ENCODE measurements around the gene REELD1. TPM values are rescaled to one million over a fixed set of nuclear protein-coding genes. Genes with fewer than 3 reads are reported as not detected.

REELD1 gene
- total RNA-seq, 1 experiment from 2014 or later: 0.14 TPM

DNA sequence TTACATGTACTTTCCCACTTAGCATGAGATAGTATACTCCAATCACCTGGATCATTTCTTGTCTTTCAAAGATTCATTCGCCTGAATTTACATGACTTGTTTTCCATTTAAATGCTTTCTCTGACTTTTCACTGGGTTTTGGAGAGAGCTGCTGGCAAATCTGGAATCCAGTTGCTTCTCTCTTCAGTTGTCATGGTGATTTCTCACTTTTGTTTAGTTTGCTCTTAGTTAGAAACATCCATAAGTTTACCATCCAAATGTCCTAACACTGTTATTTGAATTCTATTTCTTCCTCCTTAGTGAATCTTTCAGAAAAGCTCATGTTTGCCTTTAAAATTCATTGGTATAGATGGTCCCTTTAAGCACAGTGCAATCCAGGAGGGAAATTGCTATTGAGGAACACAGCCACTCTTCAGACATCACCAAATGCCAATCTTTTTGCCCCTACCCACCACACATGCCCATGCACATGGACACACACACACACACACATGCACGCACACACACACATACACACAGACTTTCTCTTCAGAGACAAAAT, 51.7 kb downstream of the REELD1 start:
- H3K27me3 ChIP-seq (ENCODE audit: control insufficient read depth, insufficient read depth, low read length): no peaks in the 10 kb centered on the region
- DNase-seq: no peak
- no peaks in the 10 kb centered on the region for H3K36me3 ChIP-seq (replicated peaks; ENCODE audit: control insufficient read depth, insufficient read depth, low read length)
- no peak overlapping the region for H3K4me3 ChIP-seq (ENCODE audit: insufficient read depth, low read depth, low read length)

DNA sequence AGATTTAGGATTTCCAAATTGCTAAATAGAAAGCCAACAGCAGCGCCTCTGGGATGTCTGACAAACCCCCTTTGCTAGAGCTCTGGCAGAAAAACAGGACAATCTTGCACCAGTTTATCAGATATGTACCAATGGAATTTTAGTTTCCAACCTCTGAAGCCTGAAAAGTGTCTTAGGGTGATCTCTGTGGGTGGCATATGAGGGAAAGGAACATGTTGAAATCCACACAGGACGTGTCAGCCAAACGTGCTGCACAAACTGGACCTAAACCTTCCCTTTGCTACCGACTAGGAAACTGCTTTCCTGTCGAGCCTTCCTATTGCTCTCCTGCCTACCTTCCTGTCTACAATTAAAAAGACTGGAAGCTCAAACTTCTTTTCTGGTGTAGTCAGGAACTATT, 53.5 kb downstream of the REELD1 start:
- no peaks in the 10 kb centered on the region for H3K36me3 ChIP-seq (replicated peaks; ENCODE audit: control insufficient read depth, insufficient read depth, low read length)
- H3K27me3 ChIP-seq (ENCODE audit: control insufficient read depth, insufficient read depth, low read length): no peaks in the 10 kb centered on the region
- no peak overlapping the region for H3K4me3 ChIP-seq (ENCODE audit: insufficient read depth, low read depth, low read length)
- no peak for DNase-seq

DNA sequence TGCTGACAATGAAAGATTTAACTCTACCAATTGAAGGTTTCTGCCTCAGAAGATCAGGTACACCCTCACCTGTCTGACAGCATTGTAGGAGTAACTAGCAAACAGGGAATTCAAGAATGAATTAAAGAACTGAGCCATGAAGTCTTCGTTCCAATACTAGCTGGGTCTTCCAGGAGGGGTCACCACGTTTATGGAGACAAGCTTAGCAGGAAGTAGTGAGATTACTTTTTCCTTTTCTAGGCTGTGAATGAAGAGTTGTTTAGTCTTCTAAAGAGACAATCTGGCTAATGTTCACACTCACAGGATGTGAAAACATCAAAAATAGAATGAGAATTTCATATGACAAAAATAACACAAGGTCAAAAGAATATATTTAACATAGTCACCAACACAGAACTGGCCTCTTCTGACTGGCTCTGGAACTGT, 54.9 kb downstream of the REELD1 start:
- no peak overlapping the region for H3K4me3 ChIP-seq (ENCODE audit: insufficient read depth, low read depth, low read length)
- H3K27me3 ChIP-seq (ENCODE audit: control insufficient read depth, insufficient read depth, low read length): no peaks in the 10 kb centered on the region
- H3K36me3 ChIP-seq (replicated peaks; ENCODE audit: control insufficient read depth, insufficient read depth, low read length): no peaks in the 10 kb centered on the region

DNA sequence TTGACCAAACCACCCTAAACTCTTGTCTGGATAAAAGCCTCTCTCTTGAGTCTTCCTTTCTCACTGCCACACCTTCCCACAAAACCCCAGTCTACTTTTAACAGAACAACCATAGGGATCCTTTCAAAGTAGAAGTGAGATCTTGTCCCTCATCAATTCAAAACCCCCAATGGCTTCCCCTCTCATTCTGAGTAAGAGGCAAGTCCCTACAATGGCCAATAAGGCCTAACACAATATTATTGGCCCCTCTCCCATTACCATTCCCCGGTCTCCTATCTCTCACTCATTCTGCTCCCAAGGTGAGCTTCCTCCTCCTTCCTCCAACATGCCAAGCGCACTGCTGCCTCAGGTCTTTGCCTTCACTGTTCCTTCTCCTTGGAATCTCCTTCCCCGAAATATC, 57.1 kb downstream of the REELD1 start:
- Histone ChIP-seq H3K4me3 (ENCODE audit: insufficient read depth, low read depth, low read length) (no peak overlapping the region), H3K27me3 (ENCODE audit: control insufficient read depth, insufficient read depth, low read length) (no peaks in the 10 kb centered on the region), H3K36me3 (replicated peaks; ENCODE audit: control insufficient read depth, insufficient read depth, low read length) (no peaks in the 10 kb centered on the region)
- no peak for DNase-seq

More for the DNA sequence above, 54.9 kb downstream of the REELD1 start:
- no peak for DNase-seq

DNA sequence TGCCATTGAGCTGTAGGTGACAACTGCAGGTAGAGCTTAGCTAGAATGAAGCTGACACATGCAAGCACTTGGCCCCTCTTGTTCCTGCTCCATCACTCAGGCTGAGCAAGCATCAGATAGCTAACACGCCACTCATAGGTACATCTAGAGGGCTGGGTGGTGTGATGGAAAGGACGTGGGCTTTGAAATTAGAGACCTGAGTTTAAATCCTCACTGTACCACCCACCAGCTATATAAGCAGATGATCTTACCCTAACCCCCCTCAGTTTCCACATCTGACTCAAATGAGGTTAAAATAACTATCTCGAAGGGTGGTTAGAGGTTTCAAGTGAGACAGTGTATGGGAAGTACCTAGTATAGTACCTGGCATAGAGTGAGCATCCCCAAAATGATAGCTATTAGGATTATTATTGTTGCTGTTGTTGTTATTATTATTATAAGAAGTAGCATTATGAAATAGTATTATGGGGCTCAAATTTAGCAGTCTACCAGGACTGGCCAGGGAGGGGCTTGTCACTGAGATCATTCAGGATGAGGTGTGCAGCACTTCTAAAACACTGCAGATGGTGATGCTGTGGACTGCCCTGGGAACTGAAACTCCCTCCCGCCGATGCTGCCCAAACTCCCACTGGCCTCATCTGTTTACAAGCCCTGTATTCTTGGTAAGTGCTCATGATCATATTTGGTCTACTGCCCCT, 59.0 kb downstream of the REELD1 start:
- DNase-seq: no peak
- Histone ChIP-seq H3K4me3 (ENCODE audit: insufficient read depth, low read depth, low read length) (no peak overlapping the region), H3K36me3 (replicated peaks; ENCODE audit: control insufficient read depth, insufficient read depth, low read length) (no peaks in the 10 kb centered on the region), H3K27me3 (ENCODE audit: control insufficient read depth, insufficient read depth, low read length) (no peaks in the 10 kb centered on the region)

DNA sequence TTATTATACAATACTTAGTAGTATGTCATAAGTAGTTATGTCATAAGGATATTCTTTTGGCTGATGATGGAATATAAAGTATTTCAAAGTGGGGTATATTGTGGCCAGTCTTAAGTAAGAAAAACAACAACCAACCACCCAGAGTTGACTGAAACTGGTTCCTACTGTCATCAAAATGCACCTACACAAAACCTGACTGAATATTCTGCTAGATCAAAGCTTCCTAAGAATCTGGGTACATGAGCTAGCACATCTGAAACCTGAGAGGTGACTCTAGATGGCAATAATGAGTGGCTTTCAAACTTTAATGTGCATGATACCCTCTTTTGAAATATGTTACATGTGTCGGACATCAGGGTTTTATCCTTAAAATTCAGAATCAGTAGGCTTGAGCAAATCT, 60.4 kb downstream of the REELD1 start:
- no peaks in the 10 kb centered on the region for H3K27me3 ChIP-seq (ENCODE audit: control insufficient read depth, insufficient read depth, low read length)
- DNase-seq: no peak
- no peak overlapping the region for H3K4me3 ChIP-seq (ENCODE audit: insufficient read depth, low read depth, low read length)
- H3K36me3 ChIP-seq (replicated peaks; ENCODE audit: control insufficient read depth, insufficient read depth, low read length): no peaks in the 10 kb centered on the region

DNA sequence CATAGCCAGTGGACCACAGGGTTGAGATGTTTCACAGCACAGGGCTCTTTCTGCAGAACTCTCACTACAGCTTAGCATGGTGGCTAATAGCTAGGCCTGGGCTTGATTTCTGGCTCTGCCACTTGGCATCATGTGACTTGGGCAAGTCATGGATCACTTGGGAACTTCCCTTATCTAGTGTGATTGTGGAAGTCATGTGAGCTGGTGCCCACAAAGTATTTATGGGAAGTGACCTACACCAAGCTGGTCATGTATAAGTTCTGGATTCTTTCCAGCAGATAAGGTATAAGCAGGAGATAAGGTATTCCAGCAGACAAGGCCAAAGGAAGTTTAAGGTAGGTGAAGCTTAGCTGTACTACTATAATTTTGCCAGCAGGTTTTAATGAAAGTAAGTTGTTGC, 61.0 kb downstream of the REELD1 start:
- H3K36me3 ChIP-seq (replicated peaks; ENCODE audit: control insufficient read depth, insufficient read depth, low read length): no peaks in the 10 kb centered on the region
- no peak for DNase-seq
- H3K4me3 ChIP-seq (ENCODE audit: insufficient read depth, low read depth, low read length): no peak overlapping the region
- H3K27me3 ChIP-seq (ENCODE audit: control insufficient read depth, insufficient read depth, low read length): no peaks in the 10 kb centered on the region

DNA sequence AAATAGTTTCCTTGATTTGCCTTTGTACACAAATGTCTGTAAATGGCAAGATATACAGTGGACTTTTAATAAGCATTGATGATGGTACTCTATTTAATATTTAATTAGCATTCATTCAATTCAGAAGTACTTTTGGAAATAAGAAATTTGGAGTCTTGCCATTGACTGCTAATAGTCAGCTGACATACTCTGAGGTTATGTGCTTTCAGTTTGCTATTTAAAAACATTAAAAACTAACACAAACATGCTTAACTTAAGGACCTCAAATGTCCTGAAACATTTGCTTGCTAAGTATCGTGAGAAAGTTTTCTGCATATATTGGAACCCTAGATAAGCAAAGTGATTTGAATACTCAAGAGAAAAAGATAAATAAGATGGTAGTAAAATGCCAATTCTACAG, 64.6 kb downstream of the REELD1 start:
- no peaks in the 10 kb centered on the region for H3K36me3 ChIP-seq (replicated peaks; ENCODE audit: control insufficient read depth, insufficient read depth, low read length)
- H3K27me3 ChIP-seq (ENCODE audit: control insufficient read depth, insufficient read depth, low read length): no peaks in the 10 kb centered on the region
- no peak for DNase-seq
- no peak overlapping the region for H3K4me3 ChIP-seq (ENCODE audit: insufficient read depth, low read depth, low read length)

Other genes with a start within 250 kb of the REELD1 start
- 48.7 and 50.1 TPM in 2 replicates for gene LSM6, start 38.8 kb upstream of the REELD1 start, total RNA-seq (2014; rRNA removed; shearing (Covaris generic))